ENCODE measurements around the gene PLEKHA6.

Gene PLEKHA6

GRCh38 chr1:204359474-204360255 lies at the start of gene PLEKHA6:
Gene PLEKHA6, minus strand, starts transcription at chr1:204359929. Its CDS starts 86,202 bp downstream, at chr1:204273727.
- no peak for DNase-seq

- no peak for DNase-seq
These were observed 49.4 kb upstream of the PLEKHA6 start for GRCh38 chr1:204409123-204409522.

- no peak for DNase-seq
These were observed 48.9 kb upstream of the PLEKHA6 start for GRCh38 chr1:204408602-204409001.

- peak; percentile 88 for DNase-seq
These were observed 48.4 kb upstream of the PLEKHA6 start for GRCh38 chr1:204408074-204408507.

- DNase-seq = no peak
These were observed 47.7 kb upstream of the PLEKHA6 start for GRCh38 chr1:204407295-204407971.

GRCh38 chr1:204406621-204407020 lies 46.9 kb upstream of the PLEKHA6 start:
- no peak for DNase-seq

- no peak for DNase-seq
These were observed 46.3 kb upstream of the PLEKHA6 start for GRCh38 chr1:204405988-204406387.

- DNase-seq = no peak
These were observed 44.9 kb upstream of the PLEKHA6 start for GRCh38 chr1:204404629-204405028.

GRCh38 chr1:204402391-204402790 lies 42.7 kb upstream of the PLEKHA6 start:
- DNase-seq = no peak

GRCh38 chr1:204401730-204402129 lies 42.0 kb upstream of the PLEKHA6 start:
- no peak for DNase-seq

- DNase-seq = peak; percentile 2
These were observed 41.3 kb upstream of the PLEKHA6 start for GRCh38 chr1:204400882-204401510.

GRCh38 chr1:204398197-204399125 lies 38.7 kb upstream of the PLEKHA6 start:
- peak; percentile 86 for DNase-seq

- no peak for DNase-seq
These were observed 36.4 kb upstream of the PLEKHA6 start for GRCh38 chr1:204396015-204396583.

GRCh38 chr1:204391629-204392028 lies 31.9 kb upstream of the PLEKHA6 start:
- DNase-seq = no peak

GRCh38 chr1:204390751-204391466 lies 31.2 kb upstream of the PLEKHA6 start:
- DNase-seq = peak; percentile 1

- no peak for DNase-seq
These were observed 26.0 kb upstream of the PLEKHA6 start for GRCh38 chr1:204385727-204386126.

GRCh38 chr1:204384636-204385352 lies 25.1 kb upstream of the PLEKHA6 start:
- no peak for DNase-seq

- DNase-seq = no peak
These were observed 23.6 kb upstream of the PLEKHA6 start for GRCh38 chr1:204383163-204383904.

- no peak for DNase-seq
These were observed 23.0 kb upstream of the PLEKHA6 start for GRCh38 chr1:204382714-204383083.

GRCh38 chr1:204380293-204380831 lies 20.6 kb upstream of the PLEKHA6 start:
- DNase-seq = peak; percentile 30

Data from RPMI8226 (cell line).